Measurements from ENCODE around the gene RPS17. TPM values are rescaled to one million over a fixed set of nuclear protein-coding genes. Genes with fewer than 3 reads are reported as not detected.
"Not testable (repeated sequence)": the region's sequence is repeated elsewhere in the genome, so short reads cannot be mapped to it uniquely, and the experiment has no call there.

The RPS17 gene
- total RNA-seq, 2 experiments from 2014 or later: 3,025 to 3,069 TPM

DNA sequence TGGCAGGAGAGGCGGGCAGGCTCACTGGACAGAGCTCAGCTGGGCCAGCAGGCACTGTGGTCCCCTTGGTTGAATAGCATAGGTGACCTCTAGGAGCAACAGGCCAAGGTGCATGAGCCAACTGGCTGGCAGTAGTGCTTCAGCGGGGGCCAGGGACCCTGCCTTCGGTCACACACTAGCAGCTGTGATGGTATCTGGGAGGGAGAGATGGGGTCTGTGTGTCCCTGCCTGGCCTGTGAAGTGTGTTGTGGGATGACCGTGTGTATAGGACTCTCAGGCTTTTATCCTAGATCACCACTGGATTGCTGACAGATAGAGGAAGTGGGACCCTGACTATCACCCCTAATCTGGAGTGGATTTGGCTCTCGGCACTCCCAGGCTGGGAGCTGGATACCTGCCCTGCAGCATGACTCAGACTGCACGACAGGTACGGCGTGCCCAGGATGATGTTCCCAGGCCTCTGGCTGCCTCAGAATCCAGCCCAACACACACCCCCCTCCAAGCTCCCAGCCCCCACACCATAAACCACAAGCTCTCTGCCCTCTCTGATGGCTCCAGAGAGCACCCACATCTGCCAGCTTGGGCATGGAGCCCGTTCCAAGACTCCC is 7.8 kb downstream of the RPS17 start:
- DNase-seq: no peak
- H3K27ac Mint-ChIP-seq: no peak overlapping the region
- H3K36me3 Mint-ChIP-seq (ENCODE audit: low read depth): peaks cover 33% of the 10 kb centered on the region
- no peaks in the 10 kb centered on the region for H3K9me3 Mint-ChIP-seq
- H3K4me1 Mint-ChIP-seq (ENCODE audit: low read depth): peaks cover 29% of the 10 kb centered on the region
- CTCF ChIA-PET: interaction anchor here (0.8 to 1.9 kb wide), 2 partner anchors 11 to 16 kb away, joined by 3 to 8 read pairs; no protein-coding TSS in a partner anchor
- H3K4me3 Mint-ChIP-seq: no peak overlapping the region
- no peaks in the 10 kb centered on the region for H3K27me3 Mint-ChIP-seq (ENCODE audit: low read depth)
- intact Hi-C loops (cut with micrococcal nuclease): no loop called here

GRCh38 chr15:82531496-82532382 is 8.5 kb downstream of the RPS17 start:
- intact Hi-C loops (cut with micrococcal nuclease): no loop called here
- Mint-ChIP-seq H3K27me3 (ENCODE audit: low read depth) (no peaks in the 10 kb centered on the region), H3K4me3 (no peak overlapping the region), H3K36me3 (ENCODE audit: low read depth) (peaks cover 26% of the 10 kb centered on the region), H3K9me3 (no peaks in the 10 kb centered on the region), H3K4me1 (ENCODE audit: low read depth) (peaks cover 22% of the 10 kb centered on the region), H3K27ac (no peak overlapping the region)
- DNase-seq: no peak
- CTCF ChIA-PET: interaction anchor here (0.7 to 1.9 kb wide), 10 partner anchors 8 to 481 kb away, joined by 3 to 17 read pairs (median 4); partner anchors contain the start of gene RPS17

DNA sequence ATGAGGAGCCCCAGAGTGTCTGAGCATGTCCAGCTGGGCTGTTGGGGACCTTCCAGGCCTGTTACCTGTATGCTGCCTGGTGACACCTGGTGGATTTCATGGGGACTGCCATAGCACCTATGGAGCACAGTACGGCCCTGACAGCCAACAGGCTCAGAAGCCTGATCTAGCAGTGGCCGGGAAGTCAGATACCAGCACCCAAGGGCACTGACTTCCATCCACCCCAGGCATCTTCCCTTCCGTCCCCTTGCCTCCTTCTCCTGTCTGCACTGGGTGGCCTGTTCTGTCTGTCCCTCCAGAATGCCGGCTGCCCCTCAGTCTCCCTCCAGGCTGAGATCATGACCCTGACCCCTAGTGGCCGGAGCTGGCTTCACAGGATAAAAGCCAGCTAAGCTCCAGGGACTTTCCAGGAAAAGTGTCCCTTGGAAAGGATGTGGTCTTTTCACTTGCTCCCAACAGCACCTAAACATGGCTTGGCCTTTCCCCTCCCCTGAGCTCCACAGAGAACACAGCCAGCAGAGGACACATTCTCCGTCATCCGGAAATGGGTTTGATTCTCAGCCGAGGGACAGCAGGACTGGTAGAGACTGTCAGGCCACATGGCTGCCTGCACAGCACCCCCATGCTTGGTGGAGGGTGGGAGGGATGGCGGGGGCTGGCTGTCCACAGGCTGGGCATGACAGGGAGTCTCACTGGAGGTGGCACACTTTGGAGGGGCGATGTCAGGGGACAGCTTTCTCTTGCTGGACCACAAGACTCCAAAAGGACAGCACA is 9.5 kb downstream of the RPS17 start:
- no peak overlapping the region for H3K27ac Mint-ChIP-seq
- no peaks in the 10 kb centered on the region for H3K27me3 Mint-ChIP-seq (ENCODE audit: low read depth)
- peaks cover 18% of the 10 kb centered on the region for H3K36me3 Mint-ChIP-seq (ENCODE audit: low read depth)
- CTCF ChIA-PET: interaction anchor here (0.6 to 1.9 kb wide), 12 partner anchors 9 to 482 kb away, joined by 3 to 17 read pairs (median 4); partner anchors contain the start of gene RPS17
- no peaks in the 10 kb centered on the region for H3K9me3 Mint-ChIP-seq
- intact Hi-C loops (cut with micrococcal nuclease): no loop called here
- H3K4me1 Mint-ChIP-seq (ENCODE audit: low read depth): peaks cover 16% of the 10 kb centered on the region
- peak overlapping the region; percentile 8 for H3K4me3 Mint-ChIP-seq
- DNase-seq: peak; percentile 76

DNA sequence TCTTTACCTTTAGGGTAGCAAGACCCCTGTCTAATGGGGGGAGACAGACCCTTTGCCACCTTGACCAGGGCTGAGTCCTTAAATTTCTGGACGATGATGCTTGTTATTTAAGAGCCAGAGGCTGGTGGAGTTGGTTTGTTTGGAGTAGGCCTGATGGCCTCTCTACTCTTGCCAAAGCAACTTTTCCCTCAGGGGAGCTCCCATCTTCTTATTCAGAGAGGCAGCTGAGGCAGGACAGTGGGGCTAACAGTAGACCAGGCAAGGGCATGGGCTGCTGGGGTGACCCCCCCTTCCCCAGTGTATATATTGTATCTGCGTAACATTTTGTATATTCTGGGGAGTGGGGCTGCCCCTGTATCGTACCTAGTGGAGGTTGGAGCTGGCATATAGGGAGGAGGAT is 10.3 kb downstream of the RPS17 start:
- H3K4me1 Mint-ChIP-seq (ENCODE audit: low read depth): peaks cover 14% of the 10 kb centered on the region
- H3K4me3 Mint-ChIP-seq: no peak overlapping the region
- CTCF ChIA-PET: interaction anchor here (0.6 to 1.7 kb wide), 3 partner anchors 281 to 710 kb away, joined by 3 to 15 read pairs (median 3); no protein-coding TSS in a partner anchor
- H3K27ac Mint-ChIP-seq: no peak overlapping the region
- H3K27me3 Mint-ChIP-seq (ENCODE audit: low read depth): no peaks in the 10 kb centered on the region
- H3K36me3 Mint-ChIP-seq (ENCODE audit: low read depth): peaks cover 14% of the 10 kb centered on the region
- DNase-seq: no peak
- no peaks in the 10 kb centered on the region for H3K9me3 Mint-ChIP-seq
- intact Hi-C loops (cut with micrococcal nuclease): no loop called here

DNA sequence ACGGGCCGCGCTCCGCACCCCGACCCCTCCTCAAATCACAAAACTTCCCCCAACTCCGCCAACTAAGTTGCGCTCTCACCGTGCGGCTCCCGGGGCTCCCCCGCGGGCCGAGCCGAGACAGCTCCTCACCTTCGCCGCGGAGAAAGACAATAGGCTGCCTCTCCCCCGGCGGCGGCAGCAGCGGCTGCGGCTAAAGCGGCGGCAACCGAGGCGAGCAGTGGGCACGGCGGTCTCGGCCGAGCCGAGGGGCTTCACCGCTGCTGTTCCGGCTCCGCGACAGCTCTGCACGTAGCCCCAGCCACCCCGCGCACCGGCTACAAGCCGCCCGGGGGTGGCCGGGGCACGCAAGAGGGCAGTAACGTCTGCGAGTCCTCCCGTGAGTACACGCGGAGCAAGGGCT is 26.7 kb downstream of the RPS17 start:
- H3K27me3 Mint-ChIP-seq (ENCODE audit: low read depth); H3K27ac Mint-ChIP-seq; intact Hi-C loops (cut with micrococcal nuclease); DNase-seq; H3K9me3 Mint-ChIP-seq; CTCF ChIA-PET; H3K36me3 Mint-ChIP-seq (ENCODE audit: low read depth); H3K4me1 Mint-ChIP-seq (ENCODE audit: low read depth); H3K4me3 Mint-ChIP-seq: not testable (repeated sequence)

DNA sequence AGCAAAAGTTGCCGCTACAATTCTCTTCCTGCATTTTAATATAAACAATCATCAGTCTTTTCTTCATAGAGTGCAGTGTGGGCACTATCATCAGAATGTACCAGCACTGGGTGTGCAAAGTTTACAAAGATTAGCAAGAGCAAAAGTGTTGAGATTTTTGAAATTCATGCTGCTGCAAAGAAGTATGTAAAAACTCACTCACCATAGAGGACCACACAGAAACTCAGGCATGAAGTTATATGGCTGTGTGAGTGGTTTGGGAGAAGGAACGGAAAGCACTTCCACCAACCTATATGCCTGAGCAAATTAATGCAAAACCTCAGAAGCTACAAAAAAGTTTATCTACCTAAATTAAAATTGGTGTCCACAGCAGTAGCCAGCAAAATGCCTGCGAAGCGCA is 32.6 kb downstream of the RPS17 start:
- H3K36me3 Mint-ChIP-seq (ENCODE audit: low read depth); H3K27me3 Mint-ChIP-seq (ENCODE audit: low read depth); CTCF ChIA-PET; intact Hi-C loops (cut with micrococcal nuclease); H3K9me3 Mint-ChIP-seq; H3K4me1 Mint-ChIP-seq (ENCODE audit: low read depth); H3K27ac Mint-ChIP-seq; DNase-seq; H3K4me3 Mint-ChIP-seq: not testable (repeated sequence)

DNA sequence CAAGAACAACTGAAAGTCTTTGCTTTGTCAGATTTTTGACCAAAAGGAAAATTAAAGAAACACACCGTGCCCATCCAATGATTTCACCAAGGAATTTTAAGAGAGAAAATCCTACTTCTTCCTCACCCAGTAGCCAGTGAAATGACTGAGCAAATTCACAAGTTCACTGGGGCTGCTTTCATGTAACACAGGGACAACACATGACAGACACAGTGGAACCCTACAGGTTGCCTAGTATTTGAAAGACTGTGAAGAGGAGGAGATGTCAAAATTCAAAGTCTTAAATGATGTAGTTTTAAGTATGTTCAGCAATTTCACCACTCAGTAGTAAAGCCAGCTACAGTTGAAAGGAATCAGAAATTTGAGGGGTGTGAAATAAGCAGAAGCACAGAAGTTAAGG is 33.2 kb downstream of the RPS17 start:
- not testable (repeated sequence) for DNase-seq

DNA sequence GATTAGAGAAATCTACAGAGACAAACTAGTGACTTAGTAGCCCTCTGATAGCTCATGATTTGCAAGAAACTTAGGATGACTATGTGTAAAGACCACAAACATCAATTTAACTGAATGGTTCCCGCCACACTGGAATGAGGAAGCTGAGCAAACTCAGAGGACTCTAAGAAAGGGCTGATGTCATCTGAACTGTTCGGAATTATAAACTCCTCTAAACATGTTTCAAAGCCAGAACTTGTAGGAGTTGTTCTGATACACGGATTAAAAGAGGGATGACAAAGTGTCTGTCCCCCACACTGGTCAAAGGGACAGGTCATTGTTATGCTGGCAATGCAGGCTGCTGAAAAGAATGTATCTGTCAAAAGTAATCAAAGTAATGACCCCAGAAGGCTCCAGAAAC is 34.4 kb downstream of the RPS17 start:
- intact Hi-C loops (cut with micrococcal nuclease); H3K9me3 Mint-ChIP-seq; H3K27ac Mint-ChIP-seq; DNase-seq; H3K4me1 Mint-ChIP-seq (ENCODE audit: low read depth); H3K36me3 Mint-ChIP-seq (ENCODE audit: low read depth); H3K27me3 Mint-ChIP-seq (ENCODE audit: low read depth); H3K4me3 Mint-ChIP-seq; CTCF ChIA-PET: not testable (repeated sequence)

More for the DNA sequence above, 33.2 kb downstream of the RPS17 start:
- H3K36me3 Mint-ChIP-seq (ENCODE audit: low read depth); H3K9me3 Mint-ChIP-seq; CTCF ChIA-PET; intact Hi-C loops (cut with micrococcal nuclease); H3K27ac Mint-ChIP-seq; H3K27me3 Mint-ChIP-seq (ENCODE audit: low read depth); H3K4me1 Mint-ChIP-seq (ENCODE audit: low read depth); H3K4me3 Mint-ChIP-seq: not testable (repeated sequence)

DNA sequence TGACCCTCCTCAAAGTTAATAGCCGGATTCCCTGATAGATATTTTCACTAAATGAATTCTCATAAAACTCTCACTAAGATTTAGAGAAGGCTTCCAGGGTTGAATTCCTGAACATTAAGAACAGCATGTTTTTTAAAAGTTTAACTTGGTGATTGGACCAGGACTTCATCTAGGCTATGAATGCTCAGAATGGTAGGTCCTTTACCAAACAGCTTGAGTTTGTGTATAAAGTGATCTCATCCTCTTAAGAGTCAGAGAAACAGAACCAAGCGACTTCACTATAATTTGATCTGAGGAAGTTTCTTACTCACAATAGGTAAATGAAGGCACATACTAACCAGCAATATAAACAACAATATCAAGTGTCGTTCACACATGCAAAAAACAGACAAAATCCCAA is 36.2 kb downstream of the RPS17 start:
- H3K4me1 Mint-ChIP-seq (ENCODE audit: low read depth); CTCF ChIA-PET; H3K27ac Mint-ChIP-seq; DNase-seq; H3K36me3 Mint-ChIP-seq (ENCODE audit: low read depth); H3K27me3 Mint-ChIP-seq (ENCODE audit: low read depth); H3K4me3 Mint-ChIP-seq; intact Hi-C loops (cut with micrococcal nuclease); H3K9me3 Mint-ChIP-seq: not testable (repeated sequence)

DNA sequence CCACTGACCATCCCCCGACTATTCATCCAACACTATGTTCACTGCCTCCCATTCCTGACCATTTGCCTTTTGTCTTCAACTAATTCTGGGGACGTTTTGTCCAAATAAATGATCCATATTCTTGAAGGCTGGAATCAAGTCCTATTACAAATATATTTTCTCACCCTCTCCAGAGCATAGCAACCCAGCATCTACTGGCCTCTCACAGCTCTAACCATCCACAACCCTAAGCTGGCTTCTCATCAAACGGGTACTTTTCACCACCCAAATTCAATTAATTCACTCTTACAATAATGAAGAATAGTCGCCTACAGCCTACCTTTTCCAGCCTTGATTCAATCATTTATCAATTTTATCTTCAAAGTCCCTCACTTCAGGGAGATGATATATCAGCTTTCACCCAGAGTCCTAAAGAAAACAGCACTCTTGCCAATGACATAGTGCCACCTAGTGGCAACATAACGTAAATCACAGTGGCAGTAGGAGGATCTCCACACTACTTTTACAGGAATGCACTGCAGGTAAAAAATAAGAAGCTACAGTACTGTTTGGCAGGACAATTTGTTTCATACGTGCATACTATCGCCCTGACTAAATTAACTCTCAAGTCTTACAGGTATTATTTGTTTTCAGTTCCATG is 37.4 kb downstream of the RPS17 start:
- H3K4me3 Mint-ChIP-seq; H3K27me3 Mint-ChIP-seq (ENCODE audit: low read depth); H3K9me3 Mint-ChIP-seq; H3K27ac Mint-ChIP-seq; H3K36me3 Mint-ChIP-seq (ENCODE audit: low read depth); H3K4me1 Mint-ChIP-seq (ENCODE audit: low read depth); CTCF ChIA-PET; intact Hi-C loops (cut with micrococcal nuclease): not testable (repeated sequence)
- DNase-seq: peak; percentile 30

DNA sequence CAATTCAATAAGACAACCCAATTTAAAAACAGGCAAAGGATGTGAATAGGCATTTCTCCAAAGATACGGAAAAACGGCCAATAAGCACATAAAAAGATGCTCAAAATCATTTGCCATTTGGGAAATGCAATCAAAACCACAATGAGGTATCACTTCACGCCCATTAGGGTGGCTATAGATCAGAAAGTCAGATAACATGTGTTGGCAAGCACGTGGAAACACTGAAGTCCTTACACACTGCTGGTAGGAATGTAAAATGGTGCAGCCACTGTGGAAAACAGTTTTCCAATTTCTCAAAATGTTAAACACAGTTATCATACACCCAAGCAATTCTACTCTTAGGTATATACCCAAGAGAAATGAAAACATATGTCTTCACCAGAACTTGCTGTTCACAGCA is 39.5 kb downstream of the RPS17 start:
- H3K36me3 Mint-ChIP-seq (ENCODE audit: low read depth); H3K27ac Mint-ChIP-seq; H3K4me3 Mint-ChIP-seq; H3K9me3 Mint-ChIP-seq; DNase-seq; CTCF ChIA-PET; H3K4me1 Mint-ChIP-seq (ENCODE audit: low read depth); H3K27me3 Mint-ChIP-seq (ENCODE audit: low read depth); intact Hi-C loops (cut with micrococcal nuclease): not testable (repeated sequence)

GRCh38 chr15:82497978-82498377 is 42.3 kb downstream of the RPS17 start:
- CTCF ChIA-PET: interaction anchor here (0.6 kb wide), 1 partner anchor 396 kb away, joined by 4 read pairs; no protein-coding TSS in a partner anchor

More at GRCh38 chr15:82497978-82498377, 42.3 kb downstream of the RPS17 start:
- H3K36me3 Mint-ChIP-seq (ENCODE audit: low read depth); DNase-seq; intact Hi-C loops (cut with micrococcal nuclease); H3K27me3 Mint-ChIP-seq (ENCODE audit: low read depth); H3K27ac Mint-ChIP-seq; H3K9me3 Mint-ChIP-seq; H3K4me1 Mint-ChIP-seq (ENCODE audit: low read depth); H3K4me3 Mint-ChIP-seq: not testable (repeated sequence)

Measured in activated naive CD4-positive, alpha-beta T cell treated with anti-CD3 and anti-CD28 coated beads for 36 hours (primary cell).